PC-9 (cell line): ENCODE measurements around the gene XRCC4.

Source experiments
- CTCF ChIP-seq: fragments of 200-600 bp; sonication (generic); conservative IDR thresholded peaks from 2 replicates; pipeline ENCODE4 v1.6.1; 2017; ENCODE audit warnings: mixed run types, antibody characterized with exemption, mild to moderate bottlenecking, moderate library complexity
- EZH2 ChIP-seq: fragments of 200-600 bp; sonication (generic); IDR thresholded peaks from 2 replicates; pipeline ENCODE4 v1.8.0; 2017; ENCODE audit warnings: antibody characterized with exemption, low read depth

- TF ChIP-seq CTCF = no peak
- TF ChIP-seq EZH2 = no peak
Measured at GRCh38 chr5:83255268-83255667, 177.9 kb downstream of the XRCC4 start.
